GM12878 (cell line): ENCODE results near the gene ARHGAP12. TPM values are rescaled to one million over a fixed set of nuclear protein-coding genes. Genes with fewer than 3 reads are reported as not detected.

Experiments
- ATAC-seq: fragments of 200-7000 bp; cut with Tn5 transposase; 3 replicates; pipeline ENCODE4 v1.9.1; 2020; ENCODE audit warnings: mild to moderate bottlenecking, moderate library complexity
- BruUV-seq: library from RNA; stranded (reverse); fragments of 400-500 nt; replicated peaks from 2 replicates; lab custom pipeline; 2021; lab: Mats Ljungman, UMichigan
- CTCF ChIA-PET: fragments of 300-600 bp; sonication (Branson Sonifier 250); formaldehyde crosslinking; extraction: SDS; loops from one replicate; lab custom pipeline; 2021; ENCODE audit warnings: inconsistent platforms; lab: Yijun Ruan, JAX
- POLR2A ChIA-PET: fragments of 350-600 bp; formaldehyde crosslinking; extraction: SDS; loops from one replicate; lab custom pipeline; 2021; ENCODE audit warnings: inconsistent platforms; lab: Charles Lee
- RAD21 ChIA-PET: fragments of 300-600 bp; sonication (Branson Sonifier 250); formaldehyde crosslinking; loops from one replicate; lab custom pipeline; 2023; ENCODE audit warnings: antibody characterized with exemption; ENCODE audit not compliant: unreplicated experiment; lab: Charles Lee
- SMC1A ChIA-PET: fragments of 300-600 bp; sonication (Branson Sonifier 250); formaldehyde crosslinking; loops from one replicate; lab custom pipeline; 2023; ENCODE audit not compliant: unreplicated experiment, uncharacterized antibody; lab: Charles Lee
- DNase-seq: peaks from one replicate; pipeline ENCODE4 v3.0.0-alpha.2; 2011; ENCODE audit warnings: low read depth, low spot score
- FAIRE-seq: peaks from 3 replicates; lab custom pipeline; 2011; peaks lifted over from hg19 to GRCh38; lab: Jason Lieb, UNC
- H2AFZ ChIP-seq: 2 replicates; pipeline ENCODE4 v1.6.0; 2011; ENCODE audit warnings: low read depth, low read length, control low read depth; ENCODE audit not compliant: control insufficient read depth
- H3K27ac ChIP-seq: 2 replicates; pipeline ENCODE4 v1.5.1; 2011; ENCODE audit warnings: control low read depth; ENCODE audit not compliant: control insufficient read depth, insufficient read depth
- H3K27me3 ChIP-seq, 2 experiments: replicated peaks in 1 of 2; 2 replicates each; pipeline versions ENCODE4 v1.6.0 to v1.6.1; 2011; ENCODE audit warnings: low read length in 1 of 2; ENCODE audit not compliant: control insufficient read depth in 2 of 2, insufficient read depth in 2 of 2
- H3K36me3 ChIP-seq, 2 experiments: 2 replicates each; pipeline ENCODE4 v1.5.1; 2011; ENCODE audit warnings: low read length in 1 of 2; ENCODE audit not compliant: control insufficient read depth in 2 of 2, insufficient read depth in 2 of 2
- H3K4me1 ChIP-seq: 2 replicates; pipeline ENCODE4 v1.6.1; 2011; ENCODE audit warnings: mild to moderate bottlenecking, low read length, moderate library complexity, mixed read lengths; ENCODE audit not compliant: control insufficient read depth, insufficient read depth
- H3K4me2 ChIP-seq: 2 replicates; pipeline ENCODE4 v1.6.0; 2011; ENCODE audit warnings: control low read depth; ENCODE audit not compliant: control insufficient read depth, insufficient read depth
- H3K4me3 ChIP-seq: fragments of 200-600 bp; sonication (generic); 2 replicates; pipeline ENCODE4 v1.5.1; 2016
- H3K79me2 ChIP-seq: 2 replicates; pipeline ENCODE4 v1.6.0; 2011; ENCODE audit warnings: low read length; ENCODE audit not compliant: control insufficient read depth, insufficient read depth
- H3K9ac ChIP-seq: 2 replicates; pipeline ENCODE4 v1.8.0; 2011; ENCODE audit warnings: low read length, control low read depth, mixed read lengths; ENCODE audit not compliant: control insufficient read depth, insufficient read depth
- H3K9me3 ChIP-seq: replicated peaks from 3 replicates; pipeline ENCODE4 v1.5.1; 2011; ENCODE audit warnings: mild to moderate bottlenecking, low read length; ENCODE audit not compliant: control insufficient read depth, insufficient read depth
- H4K20me1 ChIP-seq: 2 replicates; pipeline ENCODE4 v1.6.0; 2011; ENCODE audit not compliant: control insufficient read depth, insufficient read depth
- JUNB ChIP-seq: IDR thresholded peaks from 2 replicates; pipeline ENCODE4 v1.6.1; 2016; ENCODE audit warnings: antibody characterized with exemption, mild to moderate bottlenecking
- JUND ChIP-seq: IDR thresholded peaks from 2 replicates; pipeline ENCODE4 v1.6.1; 2012; ENCODE audit warnings: low read depth, mild to moderate bottlenecking, low read length, improper control_type of control experiment, moderate library complexity
- NFYA ChIP-seq: IDR thresholded peaks from 2 replicates; pipeline ENCODE4 v1.6.1; 2011; ENCODE audit warnings: low read depth, mild to moderate bottlenecking, low read length, improper control_type of control experiment, borderline replicate concordance
- PBX3 ChIP-seq: IDR thresholded peaks from 2 replicates; pipeline ENCODE4 v1.6.1; 2011; ENCODE audit warnings: mild to moderate bottlenecking, low read depth, low read length, moderate library complexity; ENCODE audit not compliant: insufficient replicate concordance
- RELA ChIP-seq: fragments of 450-650 bp; IDR thresholded peaks from 2 replicates; pipeline ENCODE4 v1.8.0; 2014; ENCODE audit warnings: borderline replicate concordance; ENCODE audit not compliant: partially characterized antibody
- STAT1 ChIP-seq: fragments of 450-650 bp; conservative IDR thresholded peaks from 2 replicates; pipeline ENCODE4 v1.6.1; 2014; ENCODE audit warnings: antibody characterized with exemption, mild to moderate bottlenecking
- WGBS: methylation state at CpG from one replicate; pipeline ENCODE4 v1.1.6; 2016; ENCODE audit warnings: low lambda C conversion rate; ENCODE audit not compliant: insufficient replicate concordance, insufficient coverage; ENCODE audit errors: missing lambda C conversion rate; 5-methylcytosine and 5-hydroxymethylcytosine counted together
- in situ Hi-C: fragments of 300-500 bp; cut with MboI; formaldehyde crosslinking; loops from 9 replicates; pipeline ENCODE4 v1.14.3; 2018; ENCODE audit warnings: mixed read lengths
- intact Hi-C: fragments of 100-400 bp; cut with micrococcal nuclease; formaldehyde crosslinking; loops from one replicate; pipeline ENCODE4 v1.14.2; 2022; ENCODE audit not compliant: unreplicated experiment
- polyA plus RNA-seq, 11 experiments: library from polyadenylated mRNA; depleted of rRNA in 4 of 11; unstranded in 6 of 11; stranded (reverse) in 5 of 11; fragments of >200 nt; fragmentation: Nextera tagmentation in 4 of 11; fragmentation: Illumina TruSeq in 1 of 11; extraction: Ambion mirVana in 4 of 11; extraction: Trizol in 1 of 11; gene quantifications; 1 replicate in 1 of 11; 2 replicates in 10 of 11; pipeline versions ENCODE4 v1.2.1 to v1.2.3, GENCODE V29; 2011 to 2016; ENCODE audit warnings: inconsistent platforms in 2 of 11, missing spikeins in 2 of 11, low read depth in 1 of 11
- total RNA-seq, 4 experiments: library from RNA; depleted of rRNA in 3 of 4; stranded (reverse); fragments of >200 nt in 3 of 4; fragmentation: Illumina TruSeq in 1 of 4; extraction: Trizol in 1 of 4; gene quantifications; 2 replicates each; pipeline versions ENCODE4 v1.2.1 to v1.2.3, GENCODE V29; 2013 to 2021

ARHGAP12 gene
- total and polyA plus RNA-seq, 10 of the 15 experiments (the other 5 are each of a cell fraction or from before 2014, with no cell fraction given), result 5.4 to 15.6 (median 8.5) TPM

GRCh38 chr10:31884386-31884785, 44.2 kb downstream of the ARHGAP12 start:
- ATAC-seq (no peak), FAIRE-seq (no peak), DNase-seq (no peak)
- in situ Hi-C loops (no loop called here), intact Hi-C loops (no loop called here)
- ChIA-PET SMC1A (interaction anchor here (0.6 to 1.6 kb wide), 2 partner anchors 24 to 38 kb away, joined by 3 read pairs; no protein-coding TSS in a partner anchor), RAD21 (interaction anchor here (1.0 kb wide), 1 partner anchor 22 kb away, joined by 3 read pairs; no protein-coding TSS in a partner anchor), CTCF (interaction anchor here (0.6 to 1.0 kb wide), 3 partner anchors 16 to 97 kb away, joined by 3 to 4 read pairs (median 4); no protein-coding TSS in a partner anchor)
- H3K4me3 ChIP-seq, result no peak overlapping the region
- H4K20me1 ChIP-seq, result no peaks in the 10 kb centered on the region
- WGBS, result 98% methylated on average over 2 of the region's 2 CpGs
- H3K9ac ChIP-seq, result no peak overlapping the region
- H3K79me2 ChIP-seq, result no peaks in the 10 kb centered on the region; the same call in 1 of the 2 replicates
- no peak overlapping the region for H3K27ac ChIP-seq
- no TSS peak for BruUV-seq
- no peak overlapping the region for H2AFZ ChIP-seq
- no peaks in the 10 kb centered on the region for H3K27me3 ChIP-seq
- H3K36me3 ChIP-seq, result no peaks in the 10 kb centered on the region
- TF ChIP-seq JUND (no peak), JUNB (no peak)
- TF ChIP-seq, all 136 proteins: peak for 0
- H3K4me1 ChIP-seq, result peaks cover 6% of the 10 kb centered on the region
- POLR2A ChIA-PET, result no interaction called here
- no peaks in the 10 kb centered on the region for H3K9me3 ChIP-seq
- no peak overlapping the region for H3K4me2 ChIP-seq

DNA sequence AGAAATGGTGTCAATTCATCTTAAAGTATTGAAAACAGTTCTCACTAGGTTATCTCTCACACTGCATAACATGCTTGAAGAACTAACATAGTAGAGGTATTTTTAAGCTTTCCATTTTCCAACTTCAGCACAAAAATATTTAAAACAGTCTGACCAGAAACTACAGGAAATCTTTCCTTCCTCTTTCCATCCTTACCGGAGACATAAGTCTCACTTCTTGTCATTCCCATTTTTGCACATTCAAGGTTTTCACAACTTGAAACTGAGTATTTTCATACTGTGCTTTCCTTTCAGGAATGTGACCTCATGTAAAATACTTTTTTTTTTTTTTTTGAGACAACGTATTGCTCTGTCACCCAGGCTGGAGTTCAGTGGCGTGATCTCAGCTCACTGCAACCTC, 45.2 kb downstream of the ARHGAP12 start:
- H2AFZ ChIP-seq, result no peak overlapping the region
- H3K36me3 ChIP-seq, result no peaks in the 10 kb centered on the region
- ChIA-PET POLR2A (no interaction called here), RAD21 (no interaction called here), SMC1A (interaction anchor here (0.6 to 1.2 kb wide), 3 partner anchors 21 to 92 kb away, joined by 3 to 7 read pairs (median 3); no protein-coding TSS in a partner anchor), CTCF (interaction anchor here (1.0 to 1.4 kb wide), 2 partner anchors 13 to 17 kb away, joined by 3 to 4 read pairs; no protein-coding TSS in a partner anchor)
- H3K4me3 ChIP-seq, result no peak overlapping the region
- in situ Hi-C loops, result no loop called here
- peak; percentile 36; the same call in 2 of the 3 replicates for ATAC-seq
- peaks cover 6% of the 10 kb centered on the region for H3K4me1 ChIP-seq
- no peak for FAIRE-seq
- H3K27ac ChIP-seq, result no peak overlapping the region
- H4K20me1 ChIP-seq, result no peaks in the 10 kb centered on the region
- no TSS peak for BruUV-seq
- WGBS, result 17% methylated on average over 3 of the region's 3 CpGs
- no peaks in the 10 kb centered on the region for H3K27me3 ChIP-seq
- intact Hi-C loops, result no loop called here
- no peak overlapping the region for H3K9ac ChIP-seq
- DNase-seq, result no peak
- H3K79me2 ChIP-seq, result no peaks in the 10 kb centered on the region; the same call in 1 of the 2 replicates
- TF ChIP-seq PBX3 (no peak), STAT1 (no peak), RELA (no peak), NFYA (no peak)
- H3K4me2 ChIP-seq, result no peak overlapping the region
- H3K9me3 ChIP-seq, result no peaks in the 10 kb centered on the region
